ENCODE results near the gene GALNTL6. TPM values are rescaled to one million over a fixed set of nuclear protein-coding genes. Genes with fewer than 3 reads are reported as not detected.

Gene GALNTL6
- total RNA-seq, 1 donor from 2014 or later: 0.61 TPM

DNA sequence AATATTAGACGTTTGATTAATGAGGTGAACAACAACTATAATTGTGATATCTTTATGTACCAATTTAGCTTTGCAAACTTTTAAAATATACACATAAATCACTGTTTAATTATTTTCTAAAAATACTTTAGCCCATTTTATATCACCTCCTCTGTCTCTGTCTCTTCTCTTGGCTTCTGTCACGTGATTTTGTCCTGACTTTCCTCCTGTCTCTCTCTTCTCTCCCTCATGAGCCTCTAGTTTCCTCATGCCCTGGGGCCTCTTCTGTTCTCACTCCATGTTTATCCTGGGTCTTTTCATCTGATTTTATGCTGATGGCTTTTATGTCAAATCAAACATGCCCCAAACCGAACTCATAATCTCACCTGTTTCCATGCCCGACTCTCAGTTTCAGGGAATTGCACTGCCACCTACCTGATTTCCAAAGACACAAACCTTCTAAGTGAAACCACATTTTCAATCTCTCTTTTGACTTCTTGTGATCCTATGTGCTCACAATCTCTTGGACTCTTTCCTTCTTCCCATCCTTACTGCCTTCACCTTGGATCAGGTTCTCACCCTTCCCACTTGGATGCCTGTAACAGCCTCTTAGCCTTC is 1052.4 kb downstream of the GALNTL6 start:
- no peak overlapping the region for H3K27ac ChIP-seq (ENCODE audit: low read depth, low read length)
- no peak overlapping the region for H3K9ac ChIP-seq (ENCODE audit: low read length)
- no peaks in the 10 kb centered on the region for H4K20me1 ChIP-seq (ENCODE audit: insufficient read depth, low read length)
- H3K27me3 Mint-ChIP-seq (ENCODE audit: low read depth, unreplicated experiment): no peaks in the 10 kb centered on the region
- no peak overlapping the region for H3K4me3 ChIP-seq (ENCODE audit: insufficient read depth, low read depth, low read length)
- no peak for FAIRE-seq
- H3K4me2 ChIP-seq (ENCODE audit: low read length): no peak overlapping the region
- peaks cover 3% of the 10 kb centered on the region for H3K27me3 ChIP-seq (ENCODE audit: insufficient read depth, low read length)
- no peaks in the 10 kb centered on the region for H3K36me3 ChIP-seq (ENCODE audit: insufficient read depth, low read length)
- no peak for TF ChIP-seq EZH2 (IDR thresholded peaks at IDR 0.05; ENCODE audit: insufficient read depth, low read length)
- TF ChIP-seq, protein P1, sequence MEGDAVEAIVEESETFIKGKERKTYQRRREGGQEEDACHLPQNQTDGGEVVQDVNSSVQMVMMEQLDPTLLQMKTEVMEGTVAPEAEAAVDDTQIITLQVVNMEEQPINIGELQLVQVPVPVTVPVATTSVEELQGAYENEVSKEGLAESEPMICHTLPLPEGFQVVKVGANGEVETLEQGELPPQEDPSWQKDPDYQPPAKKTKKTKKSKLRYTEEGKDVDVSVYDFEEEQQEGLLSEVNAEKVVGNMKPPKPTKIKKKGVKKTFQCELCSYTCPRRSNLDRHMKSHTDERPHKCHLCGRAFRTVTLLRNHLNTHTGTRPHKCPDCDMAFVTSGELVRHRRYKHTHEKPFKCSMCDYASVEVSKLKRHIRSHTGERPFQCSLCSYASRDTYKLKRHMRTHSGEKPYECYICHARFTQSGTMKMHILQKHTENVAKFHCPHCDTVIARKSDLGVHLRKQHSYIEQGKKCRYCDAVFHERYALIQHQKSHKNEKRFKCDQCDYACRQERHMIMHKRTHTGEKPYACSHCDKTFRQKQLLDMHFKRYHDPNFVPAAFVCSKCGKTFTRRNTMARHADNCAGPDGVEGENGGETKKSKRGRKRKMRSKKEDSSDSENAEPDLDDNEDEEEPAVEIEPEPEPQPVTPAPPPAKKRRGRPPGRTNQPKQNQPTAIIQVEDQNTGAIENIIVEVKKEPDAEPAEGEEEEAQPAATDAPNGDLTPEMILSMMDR (IDR thresholded peaks at IDR 0.05; ENCODE audit: insufficient read depth, low read depth, low read length): no peak
- H3K4me1 Mint-ChIP-seq (ENCODE audit: low read depth, unreplicated experiment): no peaks in the 10 kb centered on the region
- H3K27ac Mint-ChIP-seq (ENCODE audit: unreplicated experiment): no peak overlapping the region
- no peaks in the 10 kb centered on the region for H3K9me3 ChIP-seq (ENCODE audit: insufficient read depth, low read depth, low read length)
- no peaks in the 10 kb centered on the region for H3K79me2 ChIP-seq (ENCODE audit: insufficient read depth, low read length)
- H2AFZ ChIP-seq (ENCODE audit: low read depth, low read length): no peak overlapping the region
- no peaks in the 10 kb centered on the region for H3K4me1 ChIP-seq (ENCODE audit: insufficient read depth, low read length)
- peaks cover 7% of the 10 kb centered on the region for H3K9me3 Mint-ChIP-seq (ENCODE audit: unreplicated experiment)
- no peaks in the 10 kb centered on the region for H3K36me3 Mint-ChIP-seq (ENCODE audit: low read depth, unreplicated experiment)
- no peak overlapping the region for H3K4me3 Mint-ChIP-seq (ENCODE audit: unreplicated experiment)
- no peak for DNase-seq (ENCODE audit: low read depth)

DNA sequence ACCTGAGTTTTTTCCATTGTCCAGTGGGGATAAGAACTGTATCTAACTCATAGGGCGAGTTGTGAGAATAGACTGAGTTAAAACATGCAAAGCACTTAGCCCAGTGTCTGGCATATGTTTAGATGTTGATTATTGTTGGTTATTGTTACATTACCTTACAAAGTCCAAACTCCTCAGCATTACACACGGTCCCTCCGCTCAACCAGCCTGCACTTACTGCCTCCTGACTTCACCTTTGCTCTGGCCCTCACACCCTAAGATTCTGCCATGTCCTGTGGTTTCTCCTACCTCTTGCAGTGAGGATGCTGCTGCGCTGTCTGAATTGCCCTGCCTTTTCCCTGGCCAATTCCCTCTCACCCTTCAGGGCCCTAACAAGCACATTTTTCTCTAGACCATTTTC is 1053.2 kb downstream of the GALNTL6 start:
- Histone ChIP-seq H3K9ac (ENCODE audit: low read length) (no peak overlapping the region), H3K4me1 (ENCODE audit: insufficient read depth, low read length) (no peaks in the 10 kb centered on the region), H3K4me2 (ENCODE audit: low read length) (no peak overlapping the region), H4K20me1 (ENCODE audit: insufficient read depth, low read length) (no peaks in the 10 kb centered on the region), H3K27me3 (ENCODE audit: insufficient read depth, low read length) (peaks cover 3% of the 10 kb centered on the region), H3K79me2 (ENCODE audit: insufficient read depth, low read length) (no peaks in the 10 kb centered on the region), H2AFZ (ENCODE audit: low read depth, low read length) (no peak overlapping the region), H3K9me3 (ENCODE audit: insufficient read depth, low read depth, low read length) (no peaks in the 10 kb centered on the region), H3K36me3 (ENCODE audit: insufficient read depth, low read length) (no peaks in the 10 kb centered on the region), H3K27ac (ENCODE audit: low read depth, low read length) (no peak overlapping the region), H3K4me3 (ENCODE audit: insufficient read depth, low read depth, low read length) (no peak overlapping the region)
- TF ChIP-seq, protein P1 (IDR thresholded peaks at IDR 0.05; ENCODE audit: insufficient read depth, low read depth, low read length): no peak
- TF ChIP-seq EZH2 (IDR thresholded peaks at IDR 0.05; ENCODE audit: insufficient read depth, low read length): no peak
- no peaks in the 10 kb centered on the region for H3K36me3 Mint-ChIP-seq (ENCODE audit: low read depth, unreplicated experiment)
- H3K4me3 Mint-ChIP-seq (ENCODE audit: unreplicated experiment): no peak overlapping the region
- peaks cover 7% of the 10 kb centered on the region for H3K9me3 Mint-ChIP-seq (ENCODE audit: unreplicated experiment)
- no peak for FAIRE-seq
- DNase-seq (ENCODE audit: low read depth): no peak
- H3K27me3 Mint-ChIP-seq (ENCODE audit: low read depth, unreplicated experiment): no peaks in the 10 kb centered on the region
- no peak overlapping the region for H3K27ac Mint-ChIP-seq (ENCODE audit: unreplicated experiment)
- no peaks in the 10 kb centered on the region for H3K4me1 Mint-ChIP-seq (ENCODE audit: low read depth, unreplicated experiment)

DNA sequence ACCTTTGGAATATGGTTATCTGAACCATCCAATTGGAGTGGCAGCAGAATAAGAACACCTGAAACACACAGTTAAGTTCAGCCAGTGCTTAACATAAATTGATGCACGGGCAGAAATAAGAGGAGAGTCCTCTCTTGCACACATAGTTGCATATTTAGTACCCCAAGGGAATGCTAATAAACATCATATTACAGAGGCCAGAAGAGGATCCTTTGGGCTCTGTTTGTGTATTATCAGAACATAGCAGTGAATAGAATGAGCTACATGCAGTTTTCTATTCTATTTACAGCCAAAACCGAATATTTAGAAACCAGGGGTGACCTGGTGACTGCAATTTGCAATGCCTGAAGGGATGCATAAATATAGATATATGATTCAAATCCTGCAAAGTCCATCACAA is 1054.6 kb downstream of the GALNTL6 start:
- Histone ChIP-seq H3K36me3 (ENCODE audit: insufficient read depth, low read length) (no peaks in the 10 kb centered on the region), H3K27ac (ENCODE audit: low read depth, low read length) (no peak overlapping the region), H3K9me3 (ENCODE audit: insufficient read depth, low read depth, low read length) (no peaks in the 10 kb centered on the region), H3K79me2 (ENCODE audit: insufficient read depth, low read length) (no peaks in the 10 kb centered on the region), H3K4me2 (ENCODE audit: low read length) (no peak overlapping the region), H3K9ac (ENCODE audit: low read length) (no peak overlapping the region), H3K4me3 (ENCODE audit: insufficient read depth, low read depth, low read length) (no peak overlapping the region), H3K4me1 (ENCODE audit: insufficient read depth, low read length) (no peaks in the 10 kb centered on the region), H4K20me1 (ENCODE audit: insufficient read depth, low read length) (no peaks in the 10 kb centered on the region), H2AFZ (ENCODE audit: low read depth, low read length) (no peak overlapping the region), H3K27me3 (ENCODE audit: insufficient read depth, low read length) (peaks cover 3% of the 10 kb centered on the region)
- H3K27me3 Mint-ChIP-seq (ENCODE audit: low read depth, unreplicated experiment): no peaks in the 10 kb centered on the region
- no peaks in the 10 kb centered on the region for H3K36me3 Mint-ChIP-seq (ENCODE audit: low read depth, unreplicated experiment)
- DNase-seq (ENCODE audit: low read depth): no peak
- FAIRE-seq: no peak
- H3K9me3 Mint-ChIP-seq (ENCODE audit: unreplicated experiment): peaks cover 2% of the 10 kb centered on the region
- no peak for TF ChIP-seq EZH2 (IDR thresholded peaks at IDR 0.05; ENCODE audit: insufficient read depth, low read length)
- TF ChIP-seq, protein P1 (IDR thresholded peaks at IDR 0.05; ENCODE audit: insufficient read depth, low read depth, low read length): no peak
- H3K4me3 Mint-ChIP-seq (ENCODE audit: unreplicated experiment): no peak overlapping the region
- H3K4me1 Mint-ChIP-seq (ENCODE audit: low read depth, unreplicated experiment): no peaks in the 10 kb centered on the region
- H3K27ac Mint-ChIP-seq (ENCODE audit: unreplicated experiment): no peak overlapping the region
